CD4-positive, alpha-beta T cell (primary cell): ENCODE results near the gene WASF1. TPM values are rescaled to one million over a fixed set of nuclear protein-coding genes. Genes with fewer than 3 reads are reported as not detected.

Source experiments
- ATAC-seq: fragments of 200-7000 bp; cut with Tn5 transposase; one replicate; pipeline ENCODE4 v1.10.0; 2022; ENCODE audit warnings: mild to moderate bottlenecking; ENCODE audit not compliant: poor library complexity
- CTCF ChIA-PET: fragments of 350-600 bp; sonication (Branson Sonifier 250); formaldehyde crosslinking; loops from one replicate; lab custom pipeline; 2021; ENCODE audit warnings: antibody characterized with exemption, inconsistent platforms; lab: Charles Lee
- POLR2A ChIA-PET: fragments of 350-600 bp; sonication (Branson Sonifier 250); formaldehyde crosslinking; loops from one replicate; lab custom pipeline; 2021; ENCODE audit warnings: antibody characterized with exemption, inconsistent platforms; lab: Charles Lee
- DNase-seq, 14 experiments: peaks; one replicate each; pipeline ENCODE4 v3.0.0-alpha.2; 2013 to 2020; ENCODE audit warnings: mixed read lengths in 2 of 14
- H3K27ac ChIP-seq, 2 donors: one replicate each; pipeline versions ENCODE4 v1.5.1 to v1.7.0; 2013; ENCODE audit warnings: low read length in 2 of 2, low read depth in 1 of 2, mild to moderate bottlenecking in 1 of 2
- H3K27me3 ChIP-seq, 2 experiments: 1 replicate in 1 of 2; 2 replicates in 1 of 2; pipeline versions ENCODE4 v1.6.1 to v1.7.0; 2013; ENCODE audit warnings: low read length in 2 of 2, control low read depth in 1 of 2, mild to moderate bottlenecking in 1 of 2, moderate library complexity in 1 of 2; ENCODE audit not compliant: insufficient read depth in 2 of 2, control insufficient read depth in 1 of 2
- H3K36me3 ChIP-seq: one replicate; pipeline ENCODE4 v1.6.1; 2013; ENCODE audit warnings: low read length, control low read depth; ENCODE audit not compliant: insufficient read depth
- H3K4me1 ChIP-seq: one replicate; pipeline ENCODE4 v1.6.1; 2013; ENCODE audit warnings: low read length, control low read depth; ENCODE audit not compliant: insufficient read depth
- H3K4me3 ChIP-seq: one replicate; pipeline ENCODE4 v1.5.1; 2013; ENCODE audit warnings: mild to moderate bottlenecking, low read length, moderate library complexity
- H3K9me3 ChIP-seq, 2 experiments: 1 replicate in 1 of 2; 2 replicates in 1 of 2; pipeline versions ENCODE4 v1.6.1 to v1.7.0; 2013; ENCODE audit warnings: low read length in 2 of 2, mild to moderate bottlenecking in 2 of 2, control low read depth in 1 of 2, moderate library complexity in 1 of 2; ENCODE audit not compliant: control insufficient read depth in 1 of 2, insufficient read depth in 1 of 2
- H3K27ac Mint-ChIP-seq: one replicate; pipeline ENCODE4 v1.8.0; 2020; ENCODE audit warnings: mixed read lengths
- H3K27me3 Mint-ChIP-seq: one replicate; pipeline ENCODE4 v1.8.0; 2021; ENCODE audit warnings: mixed read lengths
- H3K36me3 Mint-ChIP-seq: one replicate; pipeline ENCODE4 v1.8.0; 2021; ENCODE audit warnings: low read depth, mixed read lengths
- H3K4me1 Mint-ChIP-seq: one replicate; pipeline ENCODE4 v1.8.0; 2021; ENCODE audit warnings: low read depth, mixed read lengths
- H3K4me3 Mint-ChIP-seq: one replicate; pipeline ENCODE4 v1.8.0; 2020; ENCODE audit warnings: mild to moderate bottlenecking, mixed read lengths
- H3K9me3 Mint-ChIP-seq: one replicate; pipeline ENCODE4 v1.8.0; 2020; ENCODE audit warnings: mixed read lengths
- CTCF ChIP-seq: fragments of 200-600 bp; IDR thresholded peaks from one replicate; pipeline ENCODE4 v1.8.0; 2022; ENCODE audit warnings: antibody characterized with exemption, mild to moderate bottlenecking
- intact Hi-C, 2 experiments: fragments of 100-400 bp; cut with DNase I in 1 of 2; cut with micrococcal nuclease in 1 of 2; formaldehyde crosslinking; loops; one replicate each; pipeline versions ENCODE4 v1.15.1 to v1.9.0; 2023 to 2025; cut with DNase I, micrococcal nuclease
- total RNA-seq, 174 experiments: library from RNA in 2 of 174; stranded (reverse) in 2 of 174; gene quantifications; one replicate each; pipeline ENCODE4 v1.2.3 and lab custom pipeline; 2021 to 2026

WASF1 gene
- total RNA-seq, 2 experiments from 2014 or later: 0.19 to 0.22 TPM

- ATAC-seq: no peak
- ChIA-PET POLR2A (no interaction called here), CTCF (no interaction called here)
- H3K27ac ChIP-seq: no peak overlapping the region
- H3K27me3 ChIP-seq: peaks cover 13 to 22% of the 10 kb centered on the region in 2 experiments
- H3K27ac Mint-ChIP-seq: no peak overlapping the region
- H3K36me3 ChIP-seq: no peaks in the 10 kb centered on the region
- H3K27me3 Mint-ChIP-seq: peaks cover 29% of the 10 kb centered on the region
- H3K4me1 ChIP-seq: no peaks in the 10 kb centered on the region
- H3K9me3 ChIP-seq: peaks cover 0 to 4% of the 10 kb centered on the region in 2 experiments
- no peaks in the 10 kb centered on the region for H3K4me1 Mint-ChIP-seq
- no peak for DNase-seq
- H3K4me3 Mint-ChIP-seq: no peak overlapping the region
- no peak for TF ChIP-seq CTCF
- no peak overlapping the region for H3K4me3 ChIP-seq
- H3K36me3 Mint-ChIP-seq: no peaks in the 10 kb centered on the region
- no peaks in the 10 kb centered on the region for H3K9me3 Mint-ChIP-seq
- intact Hi-C loops: no loop called here
Observed at GRCh38 chr6:110063594-110064263, 115.7 kb downstream of the WASF1 start.

GRCh38 chr6:110055387-110055735 lies 124.1 kb downstream of the WASF1 start:
- no peak overlapping the region for H3K4me3 ChIP-seq
- Mint-ChIP-seq H3K4me1 (no peaks in the 10 kb centered on the region), H3K36me3 (no peaks in the 10 kb centered on the region), H3K9me3 (no peaks in the 10 kb centered on the region), H3K27me3 (peaks cover 17% of the 10 kb centered on the region), H3K4me3 (no peak overlapping the region), H3K27ac (no peak overlapping the region)
- no peaks in the 10 kb centered on the region for H3K4me1 ChIP-seq
- H3K27me3 ChIP-seq: peaks cover 1 to 4% of the 10 kb centered on the region in 2 experiments
- POLR2A ChIA-PET: no interaction called here
- no peak for ATAC-seq
- H3K27ac ChIP-seq: no peak overlapping the region
- intact Hi-C loops: no loop called here
- H3K9me3 ChIP-seq: no peaks in the 10 kb centered on the region
- no peak for DNase-seq
- no peaks in the 10 kb centered on the region for H3K36me3 ChIP-seq
- TF ChIP-seq CTCF: no peak
- CTCF ChIA-PET: interaction anchor here (1.1 kb wide), 1 partner anchor 16 kb away, joined by 3 read pairs; no protein-coding TSS in a partner anchor

- H3K27me3 Mint-ChIP-seq: peaks cover 18% of the 10 kb centered on the region
- H3K36me3 Mint-ChIP-seq: no peaks in the 10 kb centered on the region
- H3K4me3 Mint-ChIP-seq: no peak overlapping the region
- POLR2A ChIA-PET: no interaction called here
- H3K9me3 Mint-ChIP-seq: no peaks in the 10 kb centered on the region
- CTCF ChIA-PET: interaction anchor here (1.1 kb wide), 1 partner anchor 15 kb away, joined by 3 read pairs; no protein-coding TSS in a partner anchor
- H3K4me3 ChIP-seq: no peak overlapping the region
- DNase-seq (no peak), ATAC-seq (no peak)
- H3K27ac ChIP-seq: no peak overlapping the region
- peaks cover 0 to 4% of the 10 kb centered on the region in 2 experiments for H3K27me3 ChIP-seq
- H3K4me1 Mint-ChIP-seq: no peaks in the 10 kb centered on the region
- H3K4me1 ChIP-seq: no peaks in the 10 kb centered on the region
- no peaks in the 10 kb centered on the region for H3K36me3 ChIP-seq
- intact Hi-C loops: loop anchor here in 1 of 2 experiments (5.0 kb wide), 1 partner anchor 868 kb away; no protein-coding TSS in a partner anchor
- H3K27ac Mint-ChIP-seq: no peak overlapping the region
- TF ChIP-seq CTCF: no peak
- no peaks in the 10 kb centered on the region for H3K9me3 ChIP-seq
Observed at GRCh38 chr6:110054664-110055386, 124.6 kb downstream of the WASF1 start.
